ENCODE measurements around the gene ELL3.
"Not testable (repeated sequence)": the region's sequence is repeated elsewhere in the genome, so short reads cannot be mapped to it uniquely, and the experiment has no call there.

ELL3 gene, protein sequence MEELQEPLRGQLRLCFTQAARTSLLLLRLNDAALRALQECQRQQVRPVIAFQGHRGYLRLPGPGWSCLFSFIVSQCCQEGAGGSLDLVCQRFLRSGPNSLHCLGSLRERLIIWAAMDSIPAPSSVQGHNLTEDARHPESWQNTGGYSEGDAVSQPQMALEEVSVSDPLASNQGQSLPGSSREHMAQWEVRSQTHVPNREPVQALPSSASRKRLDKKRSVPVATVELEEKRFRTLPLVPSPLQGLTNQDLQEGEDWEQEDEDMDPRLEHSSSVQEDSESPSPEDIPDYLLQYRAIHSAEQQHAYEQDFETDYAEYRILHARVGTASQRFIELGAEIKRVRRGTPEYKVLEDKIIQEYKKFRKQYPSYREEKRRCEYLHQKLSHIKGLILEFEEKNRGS

DNA sequence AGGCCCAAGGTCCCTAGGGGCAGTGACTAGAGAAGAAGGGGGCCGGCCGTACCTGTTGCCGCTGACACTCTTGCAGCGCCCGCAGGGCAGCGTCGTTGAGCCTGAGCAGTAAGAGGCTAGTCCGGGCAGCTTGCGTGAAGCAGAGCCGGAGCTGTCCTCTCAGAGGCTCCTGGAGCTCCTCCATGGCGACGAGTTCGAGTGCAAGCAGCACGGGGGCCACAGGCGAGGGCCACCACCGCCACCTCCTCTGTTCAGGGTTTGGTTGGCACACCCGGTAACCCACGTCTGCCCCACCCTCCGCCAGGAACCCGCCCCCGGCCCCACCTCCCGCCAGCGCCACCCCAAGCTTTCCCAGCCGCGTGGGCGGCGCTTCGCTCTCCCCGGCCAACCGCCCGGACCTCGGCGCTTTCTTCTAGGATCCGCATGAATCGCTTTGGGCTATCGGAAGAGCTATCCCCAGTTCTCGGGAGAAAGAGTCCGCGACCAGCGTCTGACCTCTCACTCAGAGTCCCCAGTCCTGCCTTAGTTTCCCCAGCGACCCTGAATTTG is at the start of gene ELL3:
ELL3 (minus strand) TSS at position 249 of the 549 bp plus-strand sequence; CDS start at position 184, 65 bp downstream.
- DNase-seq = peak; percentile 84 to 95 (median 92)

DNA sequence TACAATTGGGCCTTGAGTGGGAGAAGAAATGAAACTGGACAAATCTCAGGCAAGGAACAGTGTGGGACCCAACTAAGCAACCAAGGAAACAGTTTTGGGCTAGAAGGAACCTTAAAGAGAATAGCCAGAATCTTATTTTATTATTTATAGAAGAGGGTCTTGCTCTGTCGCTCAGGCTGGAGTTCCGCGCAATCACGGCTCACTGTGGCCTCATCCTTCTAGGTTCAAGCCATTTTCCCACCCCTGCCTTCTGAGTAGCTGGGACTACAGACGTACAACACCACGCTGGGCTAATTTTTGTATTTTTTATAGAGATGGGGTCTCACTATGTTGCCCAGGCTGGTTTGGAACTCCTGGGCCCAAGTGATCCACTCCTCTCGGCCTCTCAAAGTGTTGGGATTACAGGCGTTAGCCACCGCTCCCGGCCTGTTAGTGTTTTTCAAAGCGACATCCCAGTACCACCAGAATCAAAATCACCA is 49.3 kb upstream of the ELL3 start:
- no peak for DNase-seq

DNA sequence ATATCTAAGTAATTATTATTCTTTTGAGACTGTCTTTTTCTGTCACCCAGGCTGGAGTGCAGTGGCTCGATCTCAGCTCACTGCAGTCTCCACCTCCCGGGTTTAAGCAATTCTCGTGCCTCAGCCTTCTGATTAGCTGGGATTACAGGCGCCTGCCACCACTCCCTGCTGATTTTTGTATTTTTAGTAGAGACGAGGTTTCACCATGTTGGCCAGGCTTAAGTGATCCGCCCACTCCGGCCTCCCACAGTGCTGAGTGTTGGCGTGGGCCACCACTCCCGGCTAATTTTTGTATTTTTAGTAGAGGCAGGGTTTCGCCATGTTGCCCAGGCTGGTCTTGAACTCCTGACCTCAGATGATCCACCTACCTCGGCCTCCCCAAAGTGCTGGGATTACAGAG is 48.5 kb upstream of the ELL3 start:
- not testable (repeated sequence) for DNase-seq

DNA sequence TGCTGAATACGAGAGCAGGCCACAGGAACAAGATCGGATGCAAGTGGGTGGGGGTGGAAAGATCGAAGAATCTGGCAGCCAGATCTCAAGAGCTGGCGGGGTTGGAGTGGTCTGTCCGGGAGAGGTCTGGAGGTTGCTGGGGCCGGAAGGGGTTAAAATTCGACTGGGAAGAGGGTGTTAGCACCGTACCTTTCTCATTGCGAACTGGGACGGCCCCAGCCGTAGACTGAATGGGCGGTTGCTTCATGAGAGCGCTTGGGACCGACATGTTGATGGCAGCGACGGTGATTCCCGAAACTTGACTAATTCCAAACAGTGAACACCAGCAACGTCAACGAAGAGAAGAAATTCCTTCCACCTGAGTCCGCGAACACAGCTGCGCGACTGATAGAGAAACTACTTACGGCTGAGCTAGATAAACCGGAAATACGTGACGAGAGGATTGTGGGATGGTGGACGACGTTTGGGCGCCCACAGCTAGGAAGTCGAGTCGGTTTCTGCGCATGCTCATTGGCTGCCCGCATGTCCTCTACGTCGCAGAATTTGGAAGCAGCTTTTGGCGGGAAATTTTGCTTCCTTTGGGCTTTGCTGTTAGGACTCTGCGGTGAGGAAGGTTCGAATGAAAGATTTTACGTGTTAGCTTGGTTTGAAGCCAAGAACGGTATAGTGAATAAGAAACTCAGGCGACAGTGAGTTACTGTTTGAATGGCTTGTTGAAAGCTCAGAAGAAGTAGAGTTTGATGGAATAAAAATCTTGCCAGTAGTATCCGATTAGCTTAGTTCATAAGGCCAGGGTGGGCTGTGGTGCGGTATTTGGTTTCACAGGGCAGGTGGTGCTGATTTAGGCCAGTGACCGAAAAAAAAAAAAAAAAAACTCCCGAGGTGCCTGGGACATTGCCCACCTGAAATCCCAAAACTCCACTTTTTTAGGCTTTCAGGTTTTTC is 47.8 kb upstream of the ELL3 start, which contains the start of gene MFAP1:
MFAP1 (minus strand) TSS at position 389 of the 945 bp plus-strand sequence; CDS start at position 268, 121 bp downstream.
- DNase-seq = peak; percentile 96 to 99 (median 98)

DNA sequence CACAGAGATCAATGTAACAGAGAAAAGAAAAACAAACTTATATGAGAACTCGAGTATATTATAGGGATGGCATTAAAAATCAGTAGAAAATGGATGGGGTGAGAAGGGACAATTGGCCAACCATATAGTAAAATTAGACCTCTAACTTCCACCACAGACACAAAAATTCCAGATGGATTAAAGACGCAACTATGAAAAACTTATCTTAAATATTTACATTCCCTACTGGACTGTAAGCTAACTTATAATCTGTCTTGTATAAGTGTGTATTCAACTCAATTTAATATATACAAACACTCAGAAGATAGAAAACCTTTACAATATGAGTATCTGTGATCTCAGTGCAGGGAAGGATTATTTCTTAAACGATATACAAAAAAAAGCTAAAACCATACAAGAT is 44.7 kb upstream of the ELL3 start:
- no peak for DNase-seq

DNA sequence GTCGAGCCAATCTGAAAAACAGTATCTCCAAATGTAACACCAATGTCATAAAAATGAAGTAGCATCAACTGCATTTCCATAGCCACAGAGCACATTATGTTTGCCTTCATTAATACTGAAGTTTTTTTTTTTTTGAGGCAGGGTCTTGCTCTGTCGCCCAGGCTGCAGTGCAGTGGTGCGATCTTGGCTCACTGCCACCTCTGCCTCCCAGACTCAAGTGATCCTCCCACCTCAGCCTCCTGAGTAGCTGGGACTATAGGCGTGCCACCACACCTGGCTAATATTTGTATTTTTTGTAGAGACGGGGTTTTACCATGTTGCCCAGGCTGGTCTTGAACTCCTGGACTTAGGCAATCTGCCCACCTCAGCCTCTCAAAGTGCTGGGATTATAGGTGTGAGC is 38.3 kb upstream of the ELL3 start:
- DNase-seq = not testable (repeated sequence)

DNA sequence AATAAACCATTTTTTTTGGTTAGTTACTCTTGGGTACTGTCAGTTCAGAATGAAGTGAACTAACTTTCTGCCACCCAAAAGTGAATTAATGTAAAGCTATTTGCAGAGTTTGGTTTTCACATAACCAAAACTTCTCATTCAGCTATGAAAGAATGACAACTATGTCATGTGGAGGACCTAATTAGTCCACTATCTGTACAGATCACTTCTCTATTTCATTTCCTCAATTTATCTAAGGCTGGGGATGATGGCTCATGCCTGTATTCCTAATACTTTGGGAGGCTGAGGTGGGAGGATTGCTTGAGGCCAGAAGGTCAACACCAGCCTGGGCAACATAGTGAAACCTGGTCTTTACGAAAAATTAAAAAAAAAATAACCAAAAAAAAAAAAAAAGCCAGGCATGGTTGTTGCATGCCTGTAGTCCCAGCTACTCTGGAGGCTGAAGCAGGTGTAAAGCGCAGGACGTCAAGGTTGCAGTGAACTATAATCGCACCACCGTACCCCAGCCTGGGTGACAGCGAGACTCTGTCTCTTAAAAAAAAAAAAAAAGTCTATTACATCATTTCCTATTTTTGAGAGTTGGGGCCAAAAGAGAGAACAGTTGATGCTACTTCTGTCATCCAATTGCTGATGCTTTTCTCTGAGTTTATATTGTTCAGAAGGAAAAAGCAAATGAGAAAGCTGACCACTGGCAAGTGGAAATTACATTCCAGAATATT is 32.4 kb upstream of the ELL3 start:
- peak; percentile 69 to 87 (median 87) for DNase-seq

DNA sequence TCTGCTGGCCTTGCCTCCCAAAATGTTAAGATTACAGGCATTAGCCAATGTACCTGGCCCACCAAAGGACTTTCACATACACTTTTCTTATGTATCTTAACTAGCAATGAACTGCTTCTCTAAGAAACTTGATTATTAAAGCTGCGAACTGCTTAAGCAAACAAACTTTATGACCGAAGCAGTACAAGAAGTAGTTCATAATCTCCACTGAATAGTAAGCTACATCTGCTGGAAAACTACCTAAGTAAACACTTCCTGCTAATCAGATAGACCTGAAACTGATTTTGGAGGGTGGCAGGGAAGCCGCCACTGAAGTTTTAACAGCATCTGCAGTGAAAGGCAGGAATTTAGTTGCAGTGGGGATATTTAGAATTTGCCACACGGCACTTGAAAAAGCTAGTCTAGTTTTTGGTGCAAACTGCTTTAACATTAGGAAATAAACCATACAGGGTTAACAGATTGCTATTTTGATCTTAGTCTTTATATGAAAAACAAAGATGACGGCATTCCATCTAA is 31.7 kb upstream of the ELL3 start:
- no peak for DNase-seq

DNA sequence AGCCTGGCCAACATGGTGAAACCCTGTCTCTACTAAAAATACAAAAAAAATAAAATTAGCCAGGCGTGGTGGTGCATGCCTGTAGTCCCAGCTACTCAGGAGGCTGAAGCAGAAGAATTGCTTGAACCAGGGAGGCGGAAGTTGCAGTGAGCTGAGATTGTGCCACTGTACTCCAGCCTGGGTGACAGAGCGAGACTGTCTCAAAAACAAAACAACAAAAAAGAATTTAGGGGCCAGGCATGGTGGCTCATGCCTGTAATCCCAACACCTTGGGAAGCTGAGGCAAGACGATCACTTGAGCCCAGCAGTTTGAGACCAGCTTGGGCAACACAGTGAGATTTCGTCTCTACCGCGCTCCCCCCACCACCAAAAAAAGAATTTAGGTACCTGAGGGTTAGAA is 25.9 kb upstream of the ELL3 start:
- not testable (repeated sequence) for DNase-seq

DNA sequence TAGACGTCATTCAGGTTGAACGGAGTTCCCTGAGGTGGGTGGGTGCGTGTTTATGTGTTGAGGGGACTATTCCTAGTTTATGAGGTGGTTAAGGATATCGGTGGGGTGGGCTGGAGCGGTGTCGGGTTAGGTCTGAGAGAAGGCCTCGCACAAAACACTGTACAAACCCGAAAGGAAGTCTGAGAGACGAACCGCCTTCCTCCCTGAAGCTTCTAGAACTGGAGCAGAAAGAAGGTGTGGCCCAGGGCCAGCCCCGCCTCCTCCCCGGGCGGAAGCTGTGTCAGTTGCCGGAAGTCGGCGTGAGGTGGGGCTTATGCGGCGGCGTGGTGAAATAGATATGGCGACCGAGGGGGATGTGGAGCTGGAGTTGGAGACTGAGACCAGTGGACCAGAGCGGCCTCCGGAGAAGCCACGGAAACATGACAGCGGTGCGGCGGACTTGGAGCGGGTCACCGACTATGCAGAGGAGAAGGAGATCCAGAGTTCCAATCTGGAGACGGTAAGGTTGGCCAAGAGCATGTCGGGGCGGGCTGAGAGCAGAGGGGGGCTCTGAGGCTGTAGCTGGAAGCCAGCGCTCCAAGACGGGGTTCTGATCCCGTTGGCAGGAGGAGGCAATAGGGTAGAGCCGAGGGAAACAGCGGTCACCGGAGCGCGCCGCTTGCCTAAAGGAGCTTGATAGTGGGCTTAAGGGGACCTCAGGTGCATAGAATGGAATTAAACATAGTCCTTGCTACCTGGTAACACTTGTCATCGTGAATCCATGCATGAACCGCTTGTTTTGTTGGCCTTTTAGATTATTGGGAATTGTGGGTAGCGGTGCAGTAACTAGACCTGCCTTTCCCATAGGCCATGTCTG is 23.7 kb upstream of the ELL3 start, which contains the start of gene HYPK:
HYPK (plus strand) TSS at position 314 of the 856 bp plus-strand sequence; CDS start at position 338, 24 bp downstream.
- DNase-seq = peak; percentile 88 to 93 (median 91)

DNA sequence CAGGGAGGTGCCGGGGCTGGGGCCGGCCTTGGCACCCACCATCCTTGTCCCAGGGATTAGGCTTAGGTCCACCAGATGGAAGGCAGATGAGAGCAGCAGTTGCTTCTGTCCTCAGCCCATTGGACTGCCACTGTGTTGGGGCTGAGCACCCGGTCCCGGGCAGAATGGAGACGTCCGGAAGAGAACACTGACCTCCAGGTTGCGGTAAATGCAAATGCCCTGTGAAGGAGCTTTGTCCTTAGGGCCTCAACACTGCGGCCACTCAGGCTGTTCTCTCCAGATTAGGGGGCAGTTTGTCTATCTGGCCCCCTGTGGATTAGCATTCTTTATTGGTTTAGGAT is 23.1 kb upstream of the ELL3 start, which contains the start of gene SERINC4:
SERINC4 (minus strand) TSS at position 276 of the 341 bp plus-strand sequence; CDS start at position 42, 234 bp downstream.
- no peak for DNase-seq

DNA sequence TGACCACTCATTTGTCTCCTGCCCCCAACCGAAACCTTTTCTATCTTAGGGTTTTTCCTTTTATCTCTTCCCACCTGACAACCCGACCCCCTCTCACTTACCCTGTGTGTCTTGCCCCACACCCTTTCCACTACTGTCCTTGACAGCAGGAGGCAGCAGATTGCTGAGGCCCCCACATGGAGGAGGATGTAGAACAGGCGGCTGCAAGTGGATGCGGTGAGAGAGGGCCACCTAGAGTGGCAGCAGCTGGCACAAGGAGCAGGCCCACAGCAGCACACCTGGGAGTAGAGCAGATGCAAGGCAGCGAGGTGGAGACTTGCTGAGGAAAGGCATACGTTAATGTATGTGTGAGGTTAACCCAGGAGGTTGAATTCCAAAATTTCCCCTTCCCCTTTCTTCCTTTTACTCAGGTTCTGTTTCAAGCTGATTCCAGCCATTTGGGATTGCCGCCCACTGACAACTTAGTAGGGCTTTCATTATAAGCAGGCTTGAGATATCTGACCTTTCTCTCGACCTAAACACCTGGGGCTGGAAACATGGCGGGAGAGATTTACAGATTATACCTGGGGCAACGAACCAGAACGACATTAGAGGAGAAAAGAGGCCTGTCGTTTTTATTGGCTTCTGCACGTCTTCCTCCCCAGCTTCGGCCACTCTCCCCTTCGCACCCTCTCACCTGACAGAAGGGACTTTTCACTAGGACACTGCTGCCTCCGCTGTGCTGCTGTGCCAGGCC is 22.6 kb upstream of the ELL3 start:
- DNase-seq = no peak

DNA sequence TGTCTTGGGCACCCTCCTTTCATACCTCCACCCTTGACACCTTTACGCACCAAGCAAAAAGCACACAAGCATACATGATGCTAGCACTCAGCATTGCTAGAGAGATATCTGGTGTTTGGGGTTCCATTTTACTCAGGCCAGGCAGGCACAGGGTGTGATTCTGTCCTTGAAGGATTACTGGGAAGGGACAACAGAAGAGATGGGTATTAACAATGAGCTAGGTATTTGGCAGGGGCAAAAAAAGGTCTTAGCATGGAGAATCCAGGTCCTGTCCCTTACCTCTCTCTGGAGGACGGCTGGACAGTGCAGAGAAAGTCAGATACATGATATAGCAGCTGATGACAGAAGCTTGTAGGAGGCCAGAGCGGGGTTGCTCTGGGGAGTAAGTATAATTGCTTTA is 19.8 kb upstream of the ELL3 start:
- no peak for DNase-seq

DNA sequence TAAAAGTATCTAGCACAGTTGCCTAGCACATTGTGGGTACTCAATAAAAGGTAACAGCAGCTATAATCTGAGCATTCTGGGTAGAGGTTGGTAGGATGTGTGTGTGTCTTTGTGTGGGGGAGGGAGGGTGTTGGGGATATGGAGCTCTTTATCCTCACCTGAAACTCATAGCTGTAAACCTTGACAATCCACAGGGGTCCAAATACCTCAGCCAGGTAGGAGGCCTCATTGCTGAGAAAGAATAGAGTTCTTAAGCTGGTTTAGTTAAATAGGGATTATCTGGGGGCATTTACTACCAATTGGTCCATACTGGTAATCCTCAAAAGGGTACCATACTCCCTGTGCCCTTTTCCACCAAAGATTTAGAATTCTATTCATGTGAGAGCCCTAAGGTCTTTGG is 19.2 kb upstream of the ELL3 start:
- DNase-seq = no peak

DNA sequence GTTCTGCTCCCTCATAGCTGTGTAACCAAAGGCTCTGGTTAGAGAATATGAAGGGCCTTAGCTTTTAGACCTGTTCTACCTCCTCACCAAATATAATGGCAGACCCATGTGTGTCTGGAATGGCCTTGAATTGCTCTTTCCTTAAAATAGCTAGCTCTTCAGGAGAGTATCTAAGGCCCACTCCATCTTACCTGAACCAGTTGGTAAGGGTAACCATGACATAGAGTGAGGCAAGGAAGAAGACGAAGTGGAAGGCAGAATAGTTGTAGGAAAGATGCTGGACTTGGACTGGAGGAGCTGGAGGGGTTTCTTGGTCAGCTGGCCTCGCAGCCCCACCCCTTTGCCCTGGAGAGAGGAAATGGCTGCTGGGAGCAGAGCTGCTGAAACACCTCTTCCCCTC is 18.4 kb upstream of the ELL3 start:
- no peak for DNase-seq

DNA sequence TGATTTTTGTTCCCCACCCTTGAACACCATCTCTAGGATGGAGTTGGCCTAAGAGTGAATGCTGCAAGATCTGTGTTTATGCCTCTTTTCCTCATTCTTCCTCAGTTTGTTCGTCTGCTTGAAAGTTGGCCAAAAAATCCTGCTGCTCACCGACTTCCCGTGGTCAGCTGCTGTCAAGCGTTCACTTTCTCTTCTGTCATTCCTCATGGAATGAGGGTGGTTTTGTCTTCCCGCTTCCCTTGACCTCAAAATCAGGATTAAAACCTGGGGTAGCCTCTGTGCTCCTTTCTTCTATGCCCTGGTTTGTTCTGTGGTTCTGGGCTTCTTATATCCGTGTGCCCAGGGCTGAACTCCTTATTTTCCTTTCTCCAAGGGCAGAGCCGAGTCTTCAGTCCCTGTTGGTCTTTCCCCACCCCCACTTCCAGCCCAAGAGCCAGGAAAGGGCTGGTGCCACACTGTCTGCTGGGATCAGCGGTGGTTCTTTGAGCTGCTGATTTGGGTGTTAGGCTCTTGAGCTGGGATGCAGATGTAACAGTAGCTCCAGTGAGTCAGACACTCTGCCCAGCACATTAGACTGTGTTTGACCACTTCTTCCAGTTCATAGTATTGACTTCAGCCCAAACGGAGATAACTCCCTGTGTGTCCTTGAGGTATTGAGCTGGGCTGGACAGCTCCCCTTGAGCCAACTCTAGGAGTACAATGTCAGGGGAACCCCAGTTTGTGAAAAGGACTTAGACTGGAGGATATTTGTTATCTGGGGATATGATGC is 17.7 kb upstream of the ELL3 start:
- DNase-seq = no peak

DNA sequence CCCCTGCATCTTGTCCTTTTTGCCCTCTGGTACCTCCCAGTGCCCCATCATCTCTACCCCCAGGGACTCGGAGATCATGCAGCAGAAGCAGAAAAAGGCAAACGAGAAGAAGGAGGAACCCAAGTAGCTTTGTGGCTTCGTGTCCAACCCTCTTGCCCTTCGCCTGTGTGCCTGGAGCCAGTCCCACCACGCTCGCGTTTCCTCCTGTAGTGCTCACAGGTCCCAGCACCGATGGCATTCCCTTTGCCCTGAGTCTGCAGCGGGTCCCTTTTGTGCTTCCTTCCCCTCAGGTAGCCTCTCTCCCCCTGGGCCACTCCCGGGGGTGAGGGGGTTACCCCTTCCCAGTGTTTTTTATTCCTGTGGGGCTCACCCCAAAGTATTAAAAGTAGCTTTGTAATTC is 16.9 kb upstream of the ELL3 start:
- DNase-seq = no peak

DNA sequence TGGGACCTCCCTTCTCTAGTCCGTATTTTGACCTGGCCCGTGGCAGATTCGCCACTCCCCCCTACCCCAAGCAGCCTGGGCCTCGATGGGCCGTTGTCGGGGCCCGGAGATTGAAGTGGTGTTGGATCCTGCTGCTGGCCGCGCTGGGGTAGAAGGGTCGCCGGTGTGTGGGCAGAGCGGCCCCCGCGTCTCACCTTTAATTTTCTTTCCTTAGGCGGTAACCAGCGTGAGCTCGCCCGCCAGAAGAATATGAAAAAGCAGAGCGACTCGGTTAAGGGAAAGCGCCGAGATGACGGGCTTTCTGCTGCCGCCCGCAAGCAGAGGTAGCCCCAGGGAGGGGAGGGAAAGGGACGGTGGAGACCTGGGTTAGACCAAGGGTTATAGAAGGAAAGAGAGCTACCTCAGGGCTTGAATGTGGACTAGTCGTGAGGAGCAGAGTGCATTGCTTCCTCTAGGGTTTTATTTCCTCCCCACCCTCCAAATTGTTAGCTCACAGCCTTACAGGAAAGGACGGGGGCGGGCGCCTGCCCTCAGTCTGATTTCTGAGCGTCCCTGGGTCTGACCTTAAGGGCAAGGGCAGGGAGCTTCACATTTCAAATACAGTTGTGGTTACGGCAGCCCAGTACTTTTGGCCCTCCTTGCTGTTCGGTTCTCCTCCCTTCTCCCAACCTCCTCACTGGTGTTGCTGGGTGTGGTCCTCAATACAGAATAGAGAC is 16.2 kb upstream of the ELL3 start:
- peak; percentile 78 to 83 (median 81) for DNase-seq
